Measurements from ENCODE around the gene TSPAN6. TPM values are rescaled to one million over a fixed set of nuclear protein-coding genes. Genes with fewer than 3 reads are reported as not detected.

TSPAN6 gene
- total and polyA plus RNA-seq, 5 donors, result 6.2 to 11.9 (median 9.1) TPM

DNA sequence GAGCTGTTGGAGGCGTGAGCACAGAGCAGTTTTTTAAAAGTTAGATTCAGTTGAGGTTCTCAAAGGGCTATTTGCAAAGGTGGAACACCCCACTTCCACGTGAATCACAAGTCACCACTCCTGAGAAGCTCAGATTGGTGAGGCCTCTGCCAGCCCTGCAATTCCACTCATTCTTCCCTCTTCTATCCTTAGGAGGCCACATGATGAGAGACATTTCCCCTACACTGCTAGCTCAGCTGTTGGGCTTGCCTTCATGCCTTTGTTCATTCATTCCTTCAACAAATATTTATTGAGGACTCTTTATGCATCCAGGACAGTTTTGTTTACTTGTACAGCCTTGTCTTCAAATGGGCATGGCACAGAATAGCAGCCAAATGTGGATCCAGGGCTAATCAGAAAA, 11.1 kb upstream of the TSPAN6 start:
- no peak for ATAC-seq
- no peak for DNase-seq
- WGBS, result 95% methylated on average over 2 of the region's 2 CpGs
- Histone ChIP-seq H3K4me3 (ENCODE audit: low read length) (no peak overlapping the region), H3K27me3 (ENCODE audit: control insufficient read depth, insufficient read depth) (no peaks in the 10 kb centered on the region), H3K9me3 (ENCODE audit: control insufficient read depth, low read length) (no peaks in the 10 kb centered on the region), H3K27ac (ENCODE audit: low read length) (peak overlapping the region; percentile 23), H3K4me1 (ENCODE audit: control insufficient read depth, insufficient read depth, low read length) (peaks cover 5% of the 10 kb centered on the region)
- intact Hi-C loops (cut with DNase I), result no loop called here

DNA sequence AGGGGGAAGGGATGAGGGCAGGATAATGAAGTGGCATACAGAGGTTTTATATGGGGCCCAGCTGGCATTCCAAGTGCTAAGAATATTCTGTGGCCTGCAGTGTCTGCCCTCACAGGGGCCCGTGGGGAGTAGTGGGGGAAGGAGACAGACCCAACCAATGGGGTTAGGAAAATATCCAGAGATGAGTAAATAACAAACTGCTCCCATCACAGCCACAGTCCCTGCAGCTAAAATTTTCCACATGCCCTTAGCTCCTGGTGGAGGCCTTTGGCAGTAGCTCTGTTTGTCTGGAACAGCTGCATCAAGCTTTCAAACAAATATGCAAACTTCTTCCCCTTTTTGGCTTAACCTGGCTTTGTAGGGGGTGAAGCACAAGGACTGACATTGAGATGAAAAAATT, 10.5 kb upstream of the TSPAN6 start:
- ATAC-seq (no peak), DNase-seq (peak in 1 of 3 donors; percentile 49)
- no peak overlapping the region for H3K4me3 ChIP-seq (ENCODE audit: low read length)

DNA sequence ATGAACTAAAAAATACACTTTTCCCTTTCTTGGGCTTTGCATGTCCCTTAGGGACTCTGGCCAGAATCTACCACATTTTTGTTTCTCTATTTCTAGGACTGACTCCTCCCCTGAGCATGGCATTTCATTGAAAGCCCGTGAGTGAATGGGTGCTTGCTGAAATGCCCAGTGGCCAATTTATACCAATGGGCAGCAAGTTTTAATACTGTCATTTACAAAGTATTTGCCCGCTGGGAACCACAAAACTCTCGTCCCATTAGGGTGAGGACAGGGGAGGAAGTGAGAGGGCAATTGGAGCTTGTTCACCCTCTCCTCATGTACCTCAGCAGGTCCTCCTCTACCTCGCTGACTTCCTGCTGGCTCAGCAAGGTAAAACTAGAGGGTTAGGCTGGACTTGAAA, 8.5 kb upstream of the TSPAN6 start:
- peak overlapping the region; percentile 41 for H3K4me3 ChIP-seq (ENCODE audit: low read length)
- H3K27me3 ChIP-seq (ENCODE audit: control insufficient read depth, insufficient read depth), result no peaks in the 10 kb centered on the region
- H3K9me3 ChIP-seq (ENCODE audit: control insufficient read depth, low read length), result no peaks in the 10 kb centered on the region
- ATAC-seq (no peak), DNase-seq (no peak)
- intact Hi-C loops (cut with DNase I), result no loop called here
- WGBS, result 61% methylated on average over 4 of the region's 4 CpGs
- H3K4me1 ChIP-seq (ENCODE audit: control insufficient read depth, insufficient read depth, low read length), result peaks cover 1% of the 10 kb centered on the region
- H3K27ac ChIP-seq (ENCODE audit: low read length), result no peak overlapping the region

More for the DNA sequence above, 10.5 kb upstream of the TSPAN6 start:
- H3K9me3 ChIP-seq (ENCODE audit: control insufficient read depth, low read length), result no peaks in the 10 kb centered on the region
- H3K27ac ChIP-seq (ENCODE audit: low read length), result peak overlapping the region; percentile 45
- peaks cover 5% of the 10 kb centered on the region for H3K4me1 ChIP-seq (ENCODE audit: control insufficient read depth, insufficient read depth, low read length)
- 8% methylated on average over 1 of the region's 1 CpG for WGBS
- no peaks in the 10 kb centered on the region for H3K27me3 ChIP-seq (ENCODE audit: control insufficient read depth, insufficient read depth)
- intact Hi-C loops (cut with DNase I), result no loop called here

- H3K27ac ChIP-seq (ENCODE audit: low read length), result peak within 1 kb of the TSS; percentile 58
- no peaks in the 10 kb centered on the region for H3K27me3 ChIP-seq (ENCODE audit: control insufficient read depth, insufficient read depth)
- no peaks in the 10 kb centered on the region for H3K9me3 ChIP-seq (ENCODE audit: control insufficient read depth, low read length)
- ATAC-seq (peak; percentile 94 to 96), DNase-seq (peak; percentile 53 to 68 (median 56))
- WGBS, result 43% methylated on average over 11 of the region's 11 CpGs
- intact Hi-C loops (cut with DNase I), result no loop called here
- peaks cover 1% of the 10 kb centered on the region for H3K4me1 ChIP-seq (ENCODE audit: control insufficient read depth, insufficient read depth, low read length)
- peak within 1 kb of the TSS; percentile 41 for H3K4me3 ChIP-seq (ENCODE audit: low read length)
Measured at GRCh38 chrX:100643956-100644860, 7.6 kb upstream of the TSPAN6 start, which contains the start of gene SRPX2. Gene SRPX2, plus strand, starts transcription at chrX:100644199. Its CDS starts 2,124 bp downstream, at chrX:100646323.

- H3K9me3 ChIP-seq (ENCODE audit: control insufficient read depth, low read length), result no peaks in the 10 kb centered on the region
- no peaks in the 10 kb centered on the region for H3K27me3 ChIP-seq (ENCODE audit: control insufficient read depth, insufficient read depth)
- peaks cover 1% of the 10 kb centered on the region for H3K4me1 ChIP-seq (ENCODE audit: control insufficient read depth, insufficient read depth, low read length)
- intact Hi-C loops (cut with DNase I), result no loop called here
- ATAC-seq (no peak), DNase-seq (no peak)
- WGBS, result 93% methylated on average over 11 of the region's 11 CpGs
- H3K27ac ChIP-seq (ENCODE audit: low read length), result no peak overlapping the region
- no peak overlapping the region for H3K4me3 ChIP-seq (ENCODE audit: low read length)
Measured at GRCh38 chrX:100643212-100643611, 6.6 kb upstream of the TSPAN6 start.

DNA sequence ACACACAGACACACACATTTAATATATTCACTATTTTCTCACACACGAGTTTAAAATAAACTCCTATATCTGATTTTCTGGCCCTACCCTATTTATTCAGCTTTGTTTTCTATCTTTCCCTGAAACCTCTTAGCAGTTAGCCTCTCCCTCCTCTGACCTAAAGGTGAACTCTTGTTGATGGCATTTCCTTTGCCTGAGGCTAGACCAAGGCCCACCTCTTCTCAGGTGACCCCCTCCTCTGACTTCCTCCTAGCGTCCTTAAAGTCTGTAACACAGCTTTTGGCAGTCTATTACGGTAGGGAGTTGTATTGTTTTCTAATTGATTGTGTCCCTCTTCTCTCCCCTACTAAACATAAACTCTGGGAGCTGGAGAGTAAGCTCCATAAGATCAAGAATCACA, 5.7 kb upstream of the TSPAN6 start:
- DNase-seq (no peak), ATAC-seq (no peak)
- H3K27ac ChIP-seq (ENCODE audit: low read length), result no peak overlapping the region
- peaks cover 1% of the 10 kb centered on the region for H3K4me1 ChIP-seq (ENCODE audit: control insufficient read depth, insufficient read depth, low read length)
- 65% methylated on average over 3 of the region's 3 CpGs for WGBS
- no peak overlapping the region for H3K4me3 ChIP-seq (ENCODE audit: low read length)
- H3K9me3 ChIP-seq (ENCODE audit: control insufficient read depth, low read length), result no peaks in the 10 kb centered on the region
- intact Hi-C loops (cut with DNase I), result no loop called here
- H3K27me3 ChIP-seq (ENCODE audit: control insufficient read depth, insufficient read depth), result no peaks in the 10 kb centered on the region

GRCh38 chrX:100635989-100636320, 651 bp downstream of the TSPAN6 start:
- H3K9me3 ChIP-seq (ENCODE audit: control insufficient read depth, low read length), result no peaks in the 10 kb centered on the region
- intact Hi-C loops (cut with DNase I), result no loop called here
- no peaks in the 10 kb centered on the region for H3K27me3 ChIP-seq (ENCODE audit: control insufficient read depth, insufficient read depth)
- H3K4me1 ChIP-seq (ENCODE audit: control insufficient read depth, insufficient read depth, low read length), result no peaks in the 10 kb centered on the region
- H3K4me3 ChIP-seq (ENCODE audit: low read length), result peak overlapping the region; percentile 91
- no peak for DNase-seq
- H3K27ac ChIP-seq (ENCODE audit: low read length), result peak overlapping the region; percentile 30
- ATAC-seq, result peak; percentile 26 to 51
- 19% methylated on average over 8 of the region's 8 CpGs for WGBS

GRCh38 chrX:100635040-100635439, 1.6 kb downstream of the TSPAN6 start:
- H3K4me3 ChIP-seq (ENCODE audit: low read length), result no peak overlapping the region
- 66% methylated on average over 5 of the region's 5 CpGs for WGBS
- no peaks in the 10 kb centered on the region for H3K9me3 ChIP-seq (ENCODE audit: control insufficient read depth, low read length)
- ATAC-seq (no peak), DNase-seq (no peak)
- no peaks in the 10 kb centered on the region for H3K27me3 ChIP-seq (ENCODE audit: control insufficient read depth, insufficient read depth)
- intact Hi-C loops (cut with DNase I), result no loop called here
- H3K27ac ChIP-seq (ENCODE audit: low read length), result no peak overlapping the region
- no peaks in the 10 kb centered on the region for H3K4me1 ChIP-seq (ENCODE audit: control insufficient read depth, insufficient read depth, low read length)

DNA sequence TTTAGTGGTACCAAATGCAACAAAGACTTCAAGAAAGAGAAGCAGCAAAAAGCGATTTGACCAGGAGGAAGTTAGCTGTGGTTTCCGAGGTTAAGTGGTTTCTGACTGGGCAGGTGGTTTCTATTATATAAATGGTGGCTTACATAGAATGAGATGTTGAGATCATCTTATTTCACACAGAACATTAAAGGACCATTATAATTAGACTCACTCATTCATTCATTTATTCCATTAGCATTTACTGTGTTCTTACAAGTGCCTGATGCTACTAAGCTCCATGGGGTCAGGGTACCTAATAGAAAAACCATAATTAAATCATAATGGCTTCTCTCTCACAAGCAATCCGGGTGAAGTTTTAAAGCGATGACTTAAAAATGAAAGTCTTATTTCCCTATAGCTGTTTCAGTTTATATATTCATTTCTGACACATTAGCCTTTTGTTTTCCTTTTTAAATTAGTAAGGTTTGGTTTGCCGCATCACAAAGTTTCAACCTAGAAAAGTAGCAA, 10.6 kb downstream of the TSPAN6 start:
- no peaks in the 10 kb centered on the region for H3K4me1 ChIP-seq (ENCODE audit: control insufficient read depth, insufficient read depth, low read length)
- intact Hi-C loops (cut with DNase I), result no loop called here
- no peak overlapping the region for H3K27ac ChIP-seq (ENCODE audit: low read length)
- no peak overlapping the region for H3K4me3 ChIP-seq (ENCODE audit: low read length)
- DNase-seq, result no peak
- no peak for ATAC-seq
- no peaks in the 10 kb centered on the region for H3K27me3 ChIP-seq (ENCODE audit: control insufficient read depth, insufficient read depth)
- no peaks in the 10 kb centered on the region for H3K9me3 ChIP-seq (ENCODE audit: control insufficient read depth, low read length)
- 75% methylated on average over 5 of the region's 5 CpGs for WGBS

DNA sequence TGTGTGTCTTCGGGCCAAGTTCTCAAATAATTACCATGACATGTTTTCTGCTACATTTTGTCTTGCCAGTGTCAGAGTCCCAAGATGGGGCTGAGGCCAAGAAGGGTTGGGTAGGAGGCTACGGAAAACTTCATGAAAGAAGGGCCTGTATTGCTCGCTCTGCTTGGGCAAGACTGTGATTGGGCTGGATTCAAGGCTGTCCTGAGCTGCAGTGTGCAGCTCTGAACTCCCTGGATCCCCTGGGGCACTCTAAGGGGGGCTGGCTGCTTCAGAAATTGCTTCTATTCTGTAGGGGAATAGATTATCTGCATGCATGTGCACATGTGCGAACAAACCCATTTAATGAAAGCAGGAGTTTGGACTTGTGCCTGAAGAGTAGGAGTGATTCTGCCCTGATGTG, 13.6 kb downstream of the TSPAN6 start:
- DNase-seq (peak in 2 of 3 donors; percentile 27 to 45), ATAC-seq (peak in 1 of 2 donors; percentile 56)
- intact Hi-C loops (cut with DNase I), result no loop called here
- H3K4me1 ChIP-seq (ENCODE audit: control insufficient read depth, insufficient read depth, low read length), result no peaks in the 10 kb centered on the region
- 69% methylated on average over 4 of the region's 4 CpGs for WGBS
- H3K27me3 ChIP-seq (ENCODE audit: control insufficient read depth, insufficient read depth), result no peaks in the 10 kb centered on the region
- H3K4me3 ChIP-seq (ENCODE audit: low read length), result no peak overlapping the region
- H3K27ac ChIP-seq (ENCODE audit: low read length), result no peak overlapping the region
- H3K9me3 ChIP-seq (ENCODE audit: control insufficient read depth, low read length), result no peaks in the 10 kb centered on the region

- Histone ChIP-seq H3K4me1 (ENCODE audit: control insufficient read depth, insufficient read depth, low read length) (no peaks in the 10 kb centered on the region), H3K9me3 (ENCODE audit: control insufficient read depth, low read length) (no peaks in the 10 kb centered on the region), H3K27ac (ENCODE audit: low read length) (no peak overlapping the region), H3K27me3 (ENCODE audit: control insufficient read depth, insufficient read depth) (no peaks in the 10 kb centered on the region), H3K4me3 (ENCODE audit: low read length) (no peak overlapping the region)
- intact Hi-C loops (cut with DNase I), result no loop called here
- DNase-seq, result no peak
- no peak for ATAC-seq
- 21% methylated on average over 3 of the region's 3 CpGs for WGBS
Measured at GRCh38 chrX:100615005-100615404, 21.6 kb downstream of the TSPAN6 start.
